ENCODE measurements around the gene ELANE.
"Not testable (repeated sequence)": the region's sequence is repeated elsewhere in the genome, so short reads cannot be mapped to it uniquely, and the experiment has no call there.

ELANE gene

GRCh38 chr19:881385-882071 lies 29.4 kb downstream of the ELANE start:
- no peak for DNase-seq

GRCh38 chr19:882871-883497 lies 30.9 kb downstream of the ELANE start:
- no peak for DNase-seq

- DNase-seq = no peak
Observed at GRCh38 chr19:883661-884211, 31.6 kb downstream of the ELANE start.

- DNase-seq = no peak
Observed at GRCh38 chr19:884420-885211, 32.5 kb downstream of the ELANE start.

- no peak for DNase-seq
Observed at GRCh38 chr19:885536-886224, 33.6 kb downstream of the ELANE start.

- no peak for DNase-seq
Observed at GRCh38 chr19:887072-887471, 35.0 kb downstream of the ELANE start.

- DNase-seq = no peak
Observed at GRCh38 chr19:887599-887998, 35.5 kb downstream of the ELANE start.

- peak; percentile 20 for DNase-seq
Observed at GRCh38 chr19:888581-889385, 36.7 kb downstream of the ELANE start.

GRCh38 chr19:889662-890295 lies 37.7 kb downstream of the ELANE start:
- DNase-seq = no peak

- no peak for DNase-seq
Observed at GRCh38 chr19:890831-891230, 38.7 kb downstream of the ELANE start.

GRCh38 chr19:891421-892200 lies 39.5 kb downstream of the ELANE start:
- not testable (repeated sequence) for DNase-seq

- peak; percentile 45 for DNase-seq
Observed at GRCh38 chr19:892243-892893, 40.3 kb downstream of the ELANE start.

GRCh38 chr19:892894-893689 lies 41.0 kb downstream of the ELANE start, which contains the start of the genes MED16 and RNU6-9:
MED16 (minus strand) TSS chr19:893187; CDS start chr19:891131, 2,056 bp downstream.
RNU6-9 (plus strand) TSS chr19:893484.
- peak; percentile 84 for DNase-seq

- DNase-seq = no peak
Observed at GRCh38 chr19:896434-896833, 44.3 kb downstream of the ELANE start.

GRCh38 chr19:896999-897398 lies 44.9 kb downstream of the ELANE start:
- DNase-seq = no peak

- no peak for DNase-seq
Observed at GRCh38 chr19:897442-898039, 45.4 kb downstream of the ELANE start.

- DNase-seq = peak; percentile 42
Observed at GRCh38 chr19:898663-899062, 46.6 kb downstream of the ELANE start.

- DNase-seq = no peak
Observed at GRCh38 chr19:899336-900042, 47.4 kb downstream of the ELANE start.
